HG02840 (cell line): ENCODE measurements around the gene UBE2E2.

ENCODE experiments used
- ATAC-seq: cut with Tn5 transposase; IDR thresholded peaks from one replicate; pipeline ENCODE4 v1.9.1; 2021; ENCODE audit warnings: mild to moderate bottlenecking, moderate library complexity, moderate number of reproducible peaks; ENCODE audit not compliant: unreplicated experiment, low FRiP score

The UBE2E2 gene

GRCh38 chr3:23430781-23431398 lies 227.8 kb downstream of the UBE2E2 start:
- no peak for ATAC-seq

GRCh38 chr3:23431764-23432163 lies 228.6 kb downstream of the UBE2E2 start:
- no peak for ATAC-seq

- ATAC-seq: no peak
Observed at GRCh38 chr3:23435318-23435717, 232.2 kb downstream of the UBE2E2 start.

GRCh38 chr3:23435904-23436303 lies 232.8 kb downstream of the UBE2E2 start:
- no peak for ATAC-seq

GRCh38 chr3:23437484-23438145 lies 234.5 kb downstream of the UBE2E2 start:
- no peak for ATAC-seq

- ATAC-seq: no peak
Observed at GRCh38 chr3:23438657-23439056, 235.5 kb downstream of the UBE2E2 start.

GRCh38 chr3:23439080-23439479 lies 236.0 kb downstream of the UBE2E2 start:
- ATAC-seq: no peak

- no peak for ATAC-seq
Observed at GRCh38 chr3:23440416-23441294, 237.5 kb downstream of the UBE2E2 start.

- no peak for ATAC-seq
Observed at GRCh38 chr3:23442598-23443383, 239.7 kb downstream of the UBE2E2 start.

GRCh38 chr3:23444386-23444785 lies 241.3 kb downstream of the UBE2E2 start:
- ATAC-seq: no peak

- no peak for ATAC-seq
Observed at GRCh38 chr3:23446301-23446700, 243.2 kb downstream of the UBE2E2 start.

GRCh38 chr3:23448998-23449537 lies 245.9 kb downstream of the UBE2E2 start:
- no peak for ATAC-seq

GRCh38 chr3:23450051-23450450 lies 246.9 kb downstream of the UBE2E2 start:
- ATAC-seq: no peak

- ATAC-seq: no peak
Observed at GRCh38 chr3:23450806-23451205, 247.7 kb downstream of the UBE2E2 start.

- ATAC-seq: no peak
Observed at GRCh38 chr3:23452408-23452807, 249.3 kb downstream of the UBE2E2 start.

- ATAC-seq: no peak
Observed at GRCh38 chr3:23455084-23455483, 252.0 kb downstream of the UBE2E2 start.

GRCh38 chr3:23455775-23456174 lies 252.6 kb downstream of the UBE2E2 start:
- no peak for ATAC-seq

- no peak for ATAC-seq
Observed at GRCh38 chr3:23457697-23458096, 254.6 kb downstream of the UBE2E2 start.

- ATAC-seq: no peak
Observed at GRCh38 chr3:23459465-23459864, 256.3 kb downstream of the UBE2E2 start.

GRCh38 chr3:23459889-23460546 lies 256.9 kb downstream of the UBE2E2 start:
- ATAC-seq: no peak
